IPS-15b (cell line): ENCODE results near the gene COL28A1.

Experiments
- H3K27me3 ChIP-seq: one replicate; pipeline ENCODE4 v1.6.1; 2013; ENCODE audit warnings: low read length; ENCODE audit not compliant: control insufficient read depth, insufficient read depth
- H3K36me3 ChIP-seq: one replicate; pipeline ENCODE4 v1.6.1; 2013; ENCODE audit warnings: low read length; ENCODE audit not compliant: control insufficient read depth, insufficient read depth
- H3K4me1 ChIP-seq: one replicate; pipeline ENCODE4 v1.6.1; 2013; ENCODE audit warnings: mild to moderate bottlenecking, low read length; ENCODE audit not compliant: control insufficient read depth, insufficient read depth
- H3K4me3 ChIP-seq: one replicate; pipeline ENCODE4 v1.5.1; 2013; ENCODE audit warnings: low read depth, low read length
- H3K9ac ChIP-seq: one replicate; pipeline ENCODE4 v1.6.1; 2013; ENCODE audit warnings: low read depth, mild to moderate bottlenecking, low read length
- H3K9me3 ChIP-seq: one replicate; pipeline ENCODE4 v1.6.1; 2013; ENCODE audit warnings: mild to moderate bottlenecking, low read length; ENCODE audit not compliant: control insufficient read depth, insufficient read depth

Gene COL28A1

DNA sequence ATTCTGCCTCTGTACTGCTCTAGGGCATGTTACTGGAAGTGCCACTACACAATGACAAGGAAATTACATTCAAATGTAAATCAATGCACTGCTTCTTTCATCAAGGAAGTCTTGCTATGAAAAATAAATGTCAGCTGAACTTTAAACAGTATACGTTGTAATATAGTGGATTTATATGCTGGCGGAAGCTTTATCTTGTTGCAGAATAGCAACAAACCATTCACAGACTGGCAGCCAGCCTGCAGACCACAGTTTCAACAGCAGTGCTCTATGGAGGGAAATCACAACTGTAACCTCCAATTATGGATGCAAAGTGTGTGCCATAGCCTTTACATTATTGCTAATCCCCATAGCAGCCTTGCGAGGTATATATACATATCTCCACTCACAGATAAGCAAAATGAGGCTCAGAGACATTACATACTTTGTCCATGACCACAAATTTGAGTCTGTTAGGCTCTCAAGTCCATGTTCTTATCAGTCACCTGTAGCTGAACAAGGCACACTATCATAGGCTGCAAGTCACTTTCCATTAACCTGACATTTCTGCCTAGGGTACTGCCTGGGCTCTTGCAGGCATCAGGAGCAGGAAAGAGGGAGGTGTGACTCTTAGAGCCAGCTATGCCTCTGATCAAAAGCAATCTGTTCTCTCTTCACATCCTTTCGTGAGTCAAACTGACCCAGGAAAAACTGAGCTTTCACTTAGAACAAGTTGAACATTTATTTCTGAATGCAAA, 22.6 kb downstream of the COL28A1 start:
- Histone ChIP-seq H3K4me3 (no peak overlapping the region), H3K9me3 (no peaks in the 10 kb centered on the region)

GRCh38 chr7:7510794-7511193, 24.9 kb downstream of the COL28A1 start:
- H3K4me1 ChIP-seq: no peaks in the 10 kb centered on the region
- H3K27me3 ChIP-seq: no peaks in the 10 kb centered on the region
- H3K4me3 ChIP-seq: no peak overlapping the region
- H3K9ac ChIP-seq: no peak overlapping the region
- H3K36me3 ChIP-seq: no peaks in the 10 kb centered on the region
- H3K9me3 ChIP-seq: no peaks in the 10 kb centered on the region

More for the DNA sequence above, 22.6 kb downstream of the COL28A1 start:
- Histone ChIP-seq H3K9ac (no peak overlapping the region), H3K36me3 (no peaks in the 10 kb centered on the region), H3K27me3 (no peaks in the 10 kb centered on the region), H3K4me1 (no peaks in the 10 kb centered on the region)

DNA sequence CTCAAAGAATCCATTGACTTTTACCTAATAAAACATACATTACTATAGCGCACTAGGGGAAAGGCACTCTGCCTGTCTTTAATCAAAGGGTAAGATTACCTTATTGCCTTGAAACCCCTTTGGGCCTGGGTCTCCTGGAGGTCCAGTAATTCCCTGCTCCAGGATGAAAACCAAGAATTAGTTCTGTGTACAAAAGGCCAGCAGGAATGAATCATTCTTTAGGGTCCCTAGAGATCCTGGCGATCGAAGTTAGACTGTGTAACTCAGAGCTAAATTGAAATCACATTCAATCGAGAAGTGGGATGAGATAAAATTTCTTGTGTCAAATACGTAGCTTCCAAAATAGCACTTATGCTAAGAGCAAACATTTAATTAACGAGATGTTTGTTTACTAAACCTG, 29.8 kb downstream of the COL28A1 start:
- H3K27me3 ChIP-seq: no peaks in the 10 kb centered on the region
- no peaks in the 10 kb centered on the region for H3K36me3 ChIP-seq
- H3K4me3 ChIP-seq: no peak overlapping the region
- H3K4me1 ChIP-seq: no peaks in the 10 kb centered on the region
- no peak overlapping the region for H3K9ac ChIP-seq
- H3K9me3 ChIP-seq: no peaks in the 10 kb centered on the region

DNA sequence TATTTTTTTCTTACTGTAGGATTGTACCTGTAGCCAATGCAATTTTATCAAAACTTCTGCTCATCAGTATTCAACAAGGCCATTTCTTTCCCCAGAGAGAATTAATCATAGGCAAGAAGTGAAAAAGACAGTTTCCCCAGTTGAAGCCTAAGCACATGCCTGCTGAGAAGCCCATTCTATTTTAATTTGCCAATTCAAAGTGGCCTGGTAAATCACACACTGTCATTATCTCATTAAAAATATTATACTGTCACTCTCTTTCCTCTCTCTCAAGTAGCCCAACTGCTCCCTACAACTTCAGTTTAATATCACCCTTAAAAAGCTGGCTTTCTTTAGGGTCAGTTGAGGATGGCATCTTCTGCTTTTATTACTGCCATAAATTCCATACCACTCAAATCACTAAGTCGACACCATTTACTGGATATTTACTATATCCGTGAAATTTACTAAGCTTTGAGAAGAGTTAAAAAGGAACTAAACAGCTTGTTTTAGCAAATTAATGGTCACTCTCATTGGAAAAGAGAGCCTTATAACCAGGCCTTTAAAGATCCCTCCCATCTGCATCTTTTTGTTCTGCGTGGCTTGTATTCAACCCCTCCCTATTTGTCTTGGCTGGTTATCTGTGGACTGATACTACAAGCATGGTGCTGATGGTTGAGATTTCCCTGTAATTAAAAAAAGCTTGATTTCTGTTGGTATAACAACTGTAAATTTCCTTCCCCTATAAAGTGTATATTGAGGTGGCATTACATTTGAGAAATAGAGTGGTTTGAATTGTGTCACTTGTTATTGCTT, 30.6 kb downstream of the COL28A1 start:
- no peaks in the 10 kb centered on the region for H3K9me3 ChIP-seq
- no peak overlapping the region for H3K4me3 ChIP-seq
- H3K36me3 ChIP-seq: no peaks in the 10 kb centered on the region
- H3K9ac ChIP-seq: no peak overlapping the region
- H3K4me1 ChIP-seq: no peaks in the 10 kb centered on the region
- no peaks in the 10 kb centered on the region for H3K27me3 ChIP-seq

- Histone ChIP-seq H3K9ac (no peak overlapping the region), H3K4me1 (no peaks in the 10 kb centered on the region), H3K36me3 (no peaks in the 10 kb centered on the region), H3K27me3 (no peaks in the 10 kb centered on the region), H3K4me3 (no peak overlapping the region), H3K9me3 (no peaks in the 10 kb centered on the region)
Measured at GRCh38 chr7:7499892-7500291, 35.8 kb downstream of the COL28A1 start.

DNA sequence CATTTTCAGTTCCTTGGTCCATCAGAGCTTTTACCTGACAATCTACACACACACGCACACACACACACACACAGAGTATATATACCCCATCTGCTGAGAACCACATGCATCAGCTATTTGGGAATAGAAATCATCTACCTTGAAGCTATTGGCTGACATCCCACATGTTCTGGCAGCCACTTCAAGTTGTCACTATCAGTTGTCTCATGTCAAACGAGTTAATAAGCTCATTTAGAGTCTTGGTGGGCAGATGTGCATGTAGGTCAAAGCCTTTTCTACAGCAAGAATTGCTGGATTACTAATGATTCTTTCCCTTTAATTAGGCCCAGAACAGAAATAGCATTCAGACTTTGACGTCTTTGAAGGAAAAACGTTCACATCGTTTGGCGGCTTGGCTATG, 36.8 kb downstream of the COL28A1 start:
- Histone ChIP-seq H3K9me3 (no peaks in the 10 kb centered on the region), H3K36me3 (no peaks in the 10 kb centered on the region), H3K9ac (no peak overlapping the region), H3K4me1 (no peaks in the 10 kb centered on the region), H3K27me3 (no peaks in the 10 kb centered on the region), H3K4me3 (no peak overlapping the region)

DNA sequence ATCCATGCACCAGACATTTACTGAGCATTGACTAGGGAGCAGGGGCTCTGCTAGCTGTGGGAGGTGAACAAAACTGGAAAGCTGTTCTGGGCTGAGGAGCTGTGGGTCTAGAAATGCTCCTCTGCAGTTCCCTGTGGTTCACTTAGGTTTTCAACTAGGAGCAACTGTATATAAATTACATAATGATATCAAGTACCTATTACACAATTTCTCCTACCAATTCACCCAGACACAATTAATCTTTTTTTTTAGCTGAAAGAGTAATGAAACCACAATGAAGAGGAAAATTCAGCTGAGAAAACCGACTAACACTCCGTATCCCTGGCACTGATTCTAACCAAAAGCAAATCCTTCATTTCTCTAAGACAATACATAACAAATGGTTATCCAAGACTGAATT, 39.4 kb downstream of the COL28A1 start:
- Histone ChIP-seq H3K9me3 (no peaks in the 10 kb centered on the region), H3K27me3 (no peaks in the 10 kb centered on the region), H3K36me3 (no peaks in the 10 kb centered on the region), H3K4me1 (no peaks in the 10 kb centered on the region), H3K4me3 (no peak overlapping the region), H3K9ac (no peak overlapping the region)

- H3K4me3 ChIP-seq: no peak overlapping the region
- H3K9ac ChIP-seq: no peak overlapping the region
- H3K36me3 ChIP-seq: no peaks in the 10 kb centered on the region
Measured at GRCh38 chr7:7495171-7495570, 40.5 kb downstream of the COL28A1 start.

GRCh38 chr7:7491044-7491443, 44.6 kb downstream of the COL28A1 start:
- Histone ChIP-seq H3K4me3 (no peak overlapping the region), H3K9me3 (no peaks in the 10 kb centered on the region), H3K36me3 (no peaks in the 10 kb centered on the region), H3K4me1 (no peaks in the 10 kb centered on the region), H3K9ac (no peak overlapping the region), H3K27me3 (no peaks in the 10 kb centered on the region)

More at GRCh38 chr7:7495171-7495570, 40.5 kb downstream of the COL28A1 start:
- no peaks in the 10 kb centered on the region for H3K27me3 ChIP-seq
- H3K9me3 ChIP-seq: no peaks in the 10 kb centered on the region
- no peaks in the 10 kb centered on the region for H3K4me1 ChIP-seq

DNA sequence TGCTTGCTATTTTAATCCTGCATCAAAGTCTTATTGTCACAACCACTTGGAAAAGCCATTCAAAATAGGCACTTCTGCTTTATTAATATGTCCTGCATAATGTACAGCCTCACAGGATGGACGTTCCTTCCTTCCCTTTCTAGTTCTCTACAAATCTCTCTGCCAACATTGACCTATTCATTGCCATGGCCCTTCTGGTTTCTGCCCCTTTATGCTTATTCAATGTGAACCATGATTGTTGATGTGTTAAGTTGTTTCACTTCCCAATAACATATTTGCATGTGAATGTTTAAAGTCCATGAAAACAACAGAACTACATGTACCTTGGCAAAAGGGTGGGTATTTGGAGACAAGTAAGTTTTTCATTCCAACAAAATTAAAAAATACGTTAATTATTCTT, 45.7 kb downstream of the COL28A1 start:
- Histone ChIP-seq H3K36me3 (no peaks in the 10 kb centered on the region), H3K27me3 (no peaks in the 10 kb centered on the region), H3K9ac (no peak overlapping the region), H3K4me1 (no peaks in the 10 kb centered on the region), H3K4me3 (no peak overlapping the region), H3K9me3 (no peaks in the 10 kb centered on the region)

- no peaks in the 10 kb centered on the region for H3K4me1 ChIP-seq
- no peaks in the 10 kb centered on the region for H3K27me3 ChIP-seq
- no peak overlapping the region for H3K4me3 ChIP-seq
Measured at GRCh38 chr7:7489546-7489945, 46.1 kb downstream of the COL28A1 start.

GRCh38 chr7:7486362-7486761, 49.3 kb downstream of the COL28A1 start:
- H3K36me3 ChIP-seq: no peaks in the 10 kb centered on the region
- no peak overlapping the region for H3K9ac ChIP-seq
- H3K4me1 ChIP-seq: no peaks in the 10 kb centered on the region
- no peak overlapping the region for H3K4me3 ChIP-seq
- no peaks in the 10 kb centered on the region for H3K27me3 ChIP-seq
- no peaks in the 10 kb centered on the region for H3K9me3 ChIP-seq

More at GRCh38 chr7:7489546-7489945, 46.1 kb downstream of the COL28A1 start:
- Histone ChIP-seq H3K9me3 (no peaks in the 10 kb centered on the region), H3K9ac (no peak overlapping the region), H3K36me3 (no peaks in the 10 kb centered on the region)
